Transverse colon (tissue), 4 donors: ENCODE results near the gene OR10K2. TPM values are rescaled to one million over a fixed set of nuclear protein-coding genes. Genes with fewer than 3 reads are reported as not detected.

Experiments used
- total RNA-seq, 4 donors: library from RNA; depleted of rRNA; stranded (reverse); fragments of >200 nt; gene quantifications; one replicate each; pipeline ENCODE4 v1.1.0, GENCODE V29; 2016

The OR10K2 gene
- total RNA-seq, 4 donors from 2014 or later, result not detected

Other genes starting within 250 kb of the OR10K2 start
- 10 to 100 TPM in 1 of 4 donors, 1 to 10 TPM in 3; 1.4 to 11.2 (median 4.1) TPM for gene CD1D, start 245.3 kb downstream of the OR10K2 start, total RNA-seq
- gene CD1A, start 171.8 kb downstream of the OR10K2 start, total RNA-seq, result not detected
- gene CD1C, start 136.3 kb downstream of the OR10K2 start, total RNA-seq, result 1 to 10 TPM in 2 of 4 donors, not detected in 2; 2.1 to 7.1 TPM
- gene CD1B, start 94.7 kb downstream of the OR10K2 start, total RNA-seq, result not detected
- gene CD1E, start 72.3 kb downstream of the OR10K2 start, total RNA-seq, result not detected
- gene OR10T2, start 26.8 kb downstream of the OR10K2 start, total RNA-seq, result not detected
- gene OR10K1, start 35.6 kb upstream of the OR10K2 start, total RNA-seq, result not detected
- not detected for gene OR10R2, start 46.0 kb upstream of the OR10K2 start, total RNA-seq
- not detected for gene OR6Y1, start 128.2 kb upstream of the OR10K2 start, total RNA-seq
- gene OR6P1, start 144.3 kb upstream of the OR10K2 start, total RNA-seq, result not detected
- not detected for gene OR10X1, start 153.7 kb upstream of the OR10K2 start, total RNA-seq
- not detected for gene OR10Z1, start 179.0 kb upstream of the OR10K2 start, total RNA-seq